Astrocyte (in vitro differentiated cells and primary cell): ENCODE data around the gene RNASE12. TPM values are rescaled to one million over a fixed set of nuclear protein-coding genes. Genes with fewer than 3 reads are reported as not detected.
"Not testable (repeated sequence)": the region's sequence is repeated elsewhere in the genome, so short reads cannot be mapped to it uniquely, and the experiment has no call there.

Source experiments
- DNase-seq: peaks from one replicate; pipeline ENCODE4 v3.0.0-alpha.2; 2010; ENCODE audit warnings: low read depth
- FAIRE-seq: peaks from 2 replicates; lab custom pipeline; 2011; peaks lifted over from hg19 to GRCh38; lab: Jason Lieb, UNC
- H2AFZ ChIP-seq: 2 replicates; pipeline ENCODE4 v1.6.0; 2012; ENCODE audit warnings: low read depth, low read length, inconsistent platforms
- H3K27ac ChIP-seq: 2 replicates; pipeline ENCODE4 v1.5.1; 2011; ENCODE audit warnings: low read depth, low read length, inconsistent platforms
- H3K27me3 ChIP-seq: 2 replicates; pipeline ENCODE4 v1.6.0; 2011; ENCODE audit warnings: low read length, inconsistent platforms; ENCODE audit not compliant: insufficient read depth
- H3K36me3 ChIP-seq: 2 replicates; pipeline ENCODE4 v1.5.1; 2011; ENCODE audit warnings: low read length, inconsistent platforms; ENCODE audit not compliant: insufficient read depth
- H3K4me1 ChIP-seq: 2 replicates; pipeline ENCODE4 v1.5.1; 2011; ENCODE audit warnings: low read length, inconsistent platforms; ENCODE audit not compliant: insufficient read depth
- H3K4me2 ChIP-seq: 2 replicates; pipeline ENCODE4 v1.6.0; 2012; ENCODE audit warnings: low read length, inconsistent platforms
- H3K4me3 ChIP-seq: 2 replicates; pipeline ENCODE4 v1.5.1; 2011; ENCODE audit warnings: low read depth, mild to moderate bottlenecking, low read length, inconsistent platforms; ENCODE audit not compliant: insufficient read depth
- H3K79me2 ChIP-seq: 2 replicates; pipeline ENCODE4 v1.6.0; 2012; ENCODE audit warnings: mild to moderate bottlenecking, low read length, inconsistent platforms; ENCODE audit not compliant: insufficient read depth
- H3K9ac ChIP-seq: 2 replicates; pipeline ENCODE4 v1.6.0; 2012; ENCODE audit warnings: mild to moderate bottlenecking, low read length, inconsistent platforms
- H3K9me3 ChIP-seq: 2 replicates; pipeline ENCODE4 v1.5.1; 2012; ENCODE audit warnings: low read depth, mild to moderate bottlenecking, low read length, inconsistent platforms; ENCODE audit not compliant: insufficient read depth
- H4K20me1 ChIP-seq: 2 replicates; pipeline ENCODE4 v1.6.0; 2012; ENCODE audit warnings: low read length, inconsistent platforms; ENCODE audit not compliant: insufficient read depth
- H3K27ac Mint-ChIP-seq: one replicate; pipeline ENCODE4 v1.8.0; 2021; ENCODE audit warnings: mild to moderate bottlenecking, mixed read lengths; ENCODE audit not compliant: unreplicated experiment
- H3K27me3 Mint-ChIP-seq: one replicate; pipeline ENCODE4 v1.8.0; 2021; ENCODE audit warnings: low read depth, mixed read lengths; ENCODE audit not compliant: unreplicated experiment
- H3K36me3 Mint-ChIP-seq: one replicate; pipeline ENCODE4 v1.8.0; 2021; ENCODE audit warnings: low read depth, mixed read lengths; ENCODE audit not compliant: unreplicated experiment
- H3K4me1 Mint-ChIP-seq: one replicate; pipeline ENCODE4 v1.8.0; 2021; ENCODE audit warnings: low read depth, mixed read lengths; ENCODE audit not compliant: unreplicated experiment
- H3K4me3 Mint-ChIP-seq: one replicate; pipeline ENCODE4 v1.8.0; 2021; ENCODE audit warnings: mild to moderate bottlenecking, moderate library complexity, mixed read lengths; ENCODE audit not compliant: unreplicated experiment
- H3K9me3 Mint-ChIP-seq: one replicate; pipeline ENCODE4 v1.8.0; 2021; ENCODE audit warnings: mild to moderate bottlenecking, mixed read lengths; ENCODE audit not compliant: unreplicated experiment
- CTCF ChIP-seq: IDR thresholded peaks from 2 replicates; pipeline ENCODE4 v1.5.1; 2011; ENCODE audit warnings: low read depth, mild to moderate bottlenecking, inconsistent platforms, low read length, moderate library complexity; ENCODE audit not compliant: insufficient read depth
- EZH2 ChIP-seq: IDR thresholded peaks from 2 replicates; pipeline ENCODE4 v1.6.1; 2012; ENCODE audit warnings: mild to moderate bottlenecking, low read length, inconsistent platforms; ENCODE audit not compliant: insufficient read depth
- total RNA-seq: library from RNA; stranded (reverse); gene quantifications from 2 replicates; pipeline ENCODE4 v1.2.1, GENCODE V29; 2021

The RNASE12 gene
- total RNA-seq, 1 donor from 2014 or later = not detected

DNA sequence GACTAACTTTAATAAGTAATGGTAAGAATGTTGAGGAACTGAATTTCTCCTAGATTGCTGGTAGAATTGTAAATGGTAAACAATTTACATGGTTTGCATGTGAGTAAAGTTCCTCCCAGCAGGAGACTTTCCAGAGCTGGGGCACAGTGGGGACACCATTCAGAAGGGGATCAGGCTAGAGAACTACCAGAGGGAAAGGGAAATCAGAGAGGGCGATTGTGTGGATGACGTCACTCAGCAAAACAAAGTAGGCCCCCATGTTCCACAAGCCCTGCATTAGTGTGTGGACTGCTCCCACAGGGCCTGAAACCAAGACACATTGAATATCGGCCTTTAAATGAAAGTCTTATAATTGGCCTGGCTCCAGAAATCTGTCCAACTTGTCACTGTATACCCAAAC, 12.9 kb downstream of the RNASE12 start:
- TF ChIP-seq CTCF = no peak
- no peak for TF ChIP-seq EZH2
- no peak overlapping the region for H3K27ac Mint-ChIP-seq
- no peaks in the 10 kb centered on the region for H3K36me3 Mint-ChIP-seq
- H3K27me3 Mint-ChIP-seq = peaks cover 4% of the 10 kb centered on the region
- Histone ChIP-seq H3K27ac (no peak overlapping the region), H2AFZ (no peak overlapping the region), H3K79me2 (no peaks in the 10 kb centered on the region), H3K4me3 (no peak overlapping the region), H3K9ac (no peak overlapping the region), H3K4me1 (no peaks in the 10 kb centered on the region), H3K27me3 (no peaks in the 10 kb centered on the region), H3K9me3 (no peaks in the 10 kb centered on the region), H3K4me2 (no peak overlapping the region), H3K36me3 (no peaks in the 10 kb centered on the region), H4K20me1 (no peaks in the 10 kb centered on the region)
- no peak overlapping the region for H3K4me3 Mint-ChIP-seq
- no peak for DNase-seq
- no peaks in the 10 kb centered on the region for H3K9me3 Mint-ChIP-seq
- no peaks in the 10 kb centered on the region for H3K4me1 Mint-ChIP-seq
- FAIRE-seq = no peak

DNA sequence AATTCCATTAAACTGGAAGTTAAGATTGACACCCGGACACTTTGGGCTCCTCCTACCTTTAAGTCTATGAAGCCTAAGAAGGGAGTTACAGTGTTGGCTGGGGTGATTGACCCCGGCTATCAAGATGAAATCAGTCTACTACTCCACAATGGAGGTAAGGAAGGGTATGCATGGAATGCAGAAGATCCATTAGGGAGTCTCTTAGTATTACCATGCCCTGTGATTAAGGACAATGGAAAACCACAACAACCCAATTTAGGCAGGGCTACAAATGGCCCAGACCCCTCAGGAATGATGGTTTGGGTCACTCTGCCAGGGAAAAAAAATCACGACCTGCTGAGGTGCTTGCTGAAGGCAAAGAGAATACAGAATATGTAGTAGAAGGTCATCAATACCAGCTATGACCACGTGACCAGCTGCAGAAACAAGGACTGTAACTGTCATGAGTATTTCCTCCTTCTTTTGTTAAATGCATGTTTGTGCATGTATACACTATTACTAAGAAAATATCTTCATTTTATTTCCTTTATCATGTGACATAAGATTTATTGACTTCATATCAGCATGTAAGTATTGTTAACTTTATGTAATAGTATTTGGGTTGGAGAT, 18.7 kb downstream of the RNASE12 start:
- H3K4me3 Mint-ChIP-seq, H3K27ac Mint-ChIP-seq, H2AFZ ChIP-seq, FAIRE-seq, H3K4me1 Mint-ChIP-seq, H3K27me3 ChIP-seq, H3K4me2 ChIP-seq, H3K9me3 ChIP-seq, H3K4me3 ChIP-seq, DNase-seq, H3K4me1 ChIP-seq, H3K27me3 Mint-ChIP-seq, H3K27ac ChIP-seq, H3K79me2 ChIP-seq, H3K9ac ChIP-seq, H4K20me1 ChIP-seq, H3K36me3 ChIP-seq, H3K36me3 Mint-ChIP-seq: not testable (repeated sequence)
- peaks cover 20% of the 10 kb centered on the region for H3K9me3 Mint-ChIP-seq

DNA sequence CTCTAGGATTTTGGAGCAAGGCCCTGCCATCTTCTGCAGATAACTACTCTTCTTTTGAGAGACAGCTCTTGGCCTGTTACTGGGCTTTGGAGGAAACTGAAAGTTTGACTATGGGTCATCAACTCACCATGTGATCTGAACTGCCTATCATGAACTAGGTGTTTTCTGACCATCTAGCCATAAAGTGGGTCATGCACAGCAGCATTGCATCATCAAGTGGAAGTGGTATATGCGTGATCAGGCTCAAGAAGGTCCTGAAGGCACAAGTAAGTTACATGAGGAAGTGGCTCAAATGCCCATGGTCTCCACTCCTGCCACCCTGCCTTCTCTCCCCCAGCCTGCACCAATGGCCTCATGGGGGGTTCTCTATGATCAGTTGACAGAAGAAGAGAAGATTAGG, 20.5 kb downstream of the RNASE12 start:
- not testable (repeated sequence) for H2AFZ ChIP-seq, DNase-seq, H3K36me3 Mint-ChIP-seq, H3K4me1 ChIP-seq, FAIRE-seq, H3K9me3 ChIP-seq, H3K9ac ChIP-seq, H3K27ac ChIP-seq, H3K79me2 ChIP-seq, H4K20me1 ChIP-seq, H3K27me3 Mint-ChIP-seq, H3K4me3 Mint-ChIP-seq, H3K36me3 ChIP-seq, H3K4me1 Mint-ChIP-seq, H3K27me3 ChIP-seq, H3K27ac Mint-ChIP-seq, H3K4me2 ChIP-seq, H3K4me3 ChIP-seq
- peaks cover 22% of the 10 kb centered on the region for H3K9me3 Mint-ChIP-seq

DNA sequence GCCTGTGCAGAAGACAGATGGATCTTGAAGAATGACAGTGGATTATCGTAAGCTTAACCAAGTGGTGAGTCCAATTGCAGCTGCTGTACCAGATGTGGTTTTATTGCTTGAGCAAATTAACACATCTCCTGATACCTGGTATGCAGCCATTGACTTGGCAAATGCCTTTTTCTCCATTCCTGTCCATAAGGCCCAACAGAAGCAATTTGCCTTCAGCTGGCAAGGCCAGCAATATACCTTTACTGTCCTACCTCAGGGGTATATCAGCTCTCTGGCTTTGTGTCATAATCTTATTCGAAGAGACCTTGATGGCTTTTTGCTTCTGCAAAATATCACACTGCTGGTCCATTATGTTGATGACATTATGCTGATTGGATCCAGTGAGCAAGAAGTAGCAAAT, 21.3 kb downstream of the RNASE12 start:
- peaks cover 22% of the 10 kb centered on the region for H3K9me3 Mint-ChIP-seq
- H3K79me2 ChIP-seq, H3K36me3 Mint-ChIP-seq, H2AFZ ChIP-seq, H3K9me3 ChIP-seq, H3K4me1 Mint-ChIP-seq, H3K4me1 ChIP-seq, H3K9ac ChIP-seq, FAIRE-seq, H3K27me3 Mint-ChIP-seq, H3K4me3 ChIP-seq, DNase-seq, H3K4me3 Mint-ChIP-seq, H3K27me3 ChIP-seq, H3K36me3 ChIP-seq, H4K20me1 ChIP-seq, H3K27ac Mint-ChIP-seq, H3K4me2 ChIP-seq, H3K27ac ChIP-seq: not testable (repeated sequence)
